Vagina (tissue), 2 donors: ENCODE data around the gene PCYT1B.

Source experiments
- CTCF ChIP-seq, 3 experiments: fragments of 450-650 bp in 2 of 3; fragments of 200-600 bp in 1 of 3; sonication (generic) in 1 of 3; IDR thresholded peaks; one replicate each; pipeline ENCODE4 v1.5.1; 2017 to 2019; ENCODE audit warnings: antibody characterized with exemption in 3 of 3, mild to moderate bottlenecking in 2 of 3, moderate library complexity in 2 of 3
- POLR2AphosphoS5 ChIP-seq, 2 donors: sonication (generic); formaldehyde crosslinking; IDR thresholded peaks; one replicate each; pipeline ENCODE4 v1.9.0; 2017; ENCODE audit warnings: antibody characterized with exemption in 2 of 2, mild to moderate bottlenecking in 2 of 2, low read depth in 1 of 2; ENCODE audit not compliant: insufficient read depth in 1 of 2

DNA sequence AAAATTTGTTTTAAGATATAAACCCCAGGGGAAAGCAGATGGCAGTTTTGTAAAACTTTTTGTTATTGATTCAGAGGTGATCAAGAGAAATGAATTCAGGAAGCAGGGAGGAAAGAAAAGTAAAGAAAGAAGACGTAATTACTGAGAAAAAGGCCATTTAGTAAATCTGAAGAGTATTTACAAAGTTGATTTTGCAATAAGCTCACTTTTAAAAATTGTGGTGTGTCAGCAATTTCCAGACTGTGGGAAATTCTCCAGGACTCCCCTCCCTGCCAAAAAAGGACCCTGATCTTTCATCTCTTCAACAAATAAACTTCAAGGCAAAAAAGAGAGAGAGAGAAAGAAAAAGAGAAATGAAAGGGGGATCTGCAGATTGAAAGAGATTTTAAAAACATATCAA lies 36.6 kb downstream of the PCYT1B start:
- no peak for TF ChIP-seq CTCF (IDR thresholded peaks at IDR 0.05)
- TF ChIP-seq POLR2AphosphoS5 (IDR thresholded peaks at IDR 0.05; ENCODE audit: insufficient read depth in 1 of 2, low read depth in 1 of 2): no peak
